Smooth muscle cell (in vitro differentiated cells): ENCODE measurements around the gene ATP6V1B1. TPM values are rescaled to one million over a fixed set of nuclear protein-coding genes. Genes with fewer than 3 reads are reported as not detected.

Source experiments
- DNase-seq: peaks from one replicate; lab custom pipeline; 2025; ENCODE audit not compliant: unreplicated experiment; lab: John Stamatoyannopoulos, UW
- H2AFZ ChIP-seq: fragments of 200-600 bp; sonication (generic); 2 replicates; pipeline ENCODE4 v1.6.0; 2016; ENCODE audit warnings: antibody characterized with exemption, low read depth, mild to moderate bottlenecking
- H3F3A ChIP-seq: fragments of 200-600 bp; sonication (generic); 2 replicates; pipeline ENCODE4 v1.6.0; 2017; ENCODE audit warnings: antibody characterized with exemption, low read depth
- H3K27ac ChIP-seq: fragments of 200-600 bp; sonication (generic); 2 replicates; pipeline ENCODE4 v1.5.1; 2016; ENCODE audit warnings: low read depth, mild to moderate bottlenecking
- H3K27me3 ChIP-seq: fragments of 200-600 bp; sonication (generic); 2 replicates; pipeline ENCODE4 v1.6.1; 2016; ENCODE audit warnings: low read depth, mild to moderate bottlenecking
- H3K36me3 ChIP-seq: fragments of 200-600 bp; sonication (generic); 2 replicates; pipeline ENCODE4 v1.5.1; 2016; ENCODE audit warnings: low read depth
- H3K4me1 ChIP-seq: fragments of 200-600 bp; sonication (generic); 2 replicates; pipeline ENCODE4 v1.5.1; 2016; ENCODE audit warnings: low read depth
- H3K4me2 ChIP-seq: fragments of 200-600 bp; sonication (generic); 2 replicates; pipeline ENCODE4 v1.6.0; 2016; ENCODE audit warnings: mild to moderate bottlenecking
- H3K4me3 ChIP-seq: fragments of 200-600 bp; sonication (generic); 2 replicates; pipeline ENCODE4 v1.5.1; 2016; ENCODE audit warnings: mild to moderate bottlenecking
- H3K79me2 ChIP-seq: fragments of 200-600 bp; sonication (generic); 2 replicates; pipeline ENCODE4 v1.6.0; 2016; ENCODE audit warnings: low read depth, mild to moderate bottlenecking
- H3K9ac ChIP-seq: fragments of 200-600 bp; sonication (generic); 2 replicates; pipeline ENCODE4 v1.6.0; 2016; ENCODE audit warnings: low read depth
- H3K9me3 ChIP-seq: fragments of 200-600 bp; sonication (generic); replicated peaks from 2 replicates; pipeline ENCODE4 v1.5.1; 2016; ENCODE audit warnings: low read depth
- H4K20me1 ChIP-seq: fragments of 200-600 bp; sonication (generic); 2 replicates; pipeline ENCODE4 v1.6.0; 2016; ENCODE audit warnings: low read depth
- WGBS: methylation state at CpG from one replicate; pipeline ENCODE4 v1.1.7; 2016; ENCODE audit warnings: low lambda C conversion rate; 5-methylcytosine and 5-hydroxymethylcytosine counted together
- polyA plus RNA-seq: library from polyadenylated mRNA; unstranded; fragments of >200 nt; fragmentation: Nextera tagmentation; extraction: Ambion mirVana; gene quantifications from 2 replicates; pipeline ENCODE4 v1.2.1, GENCODE V29; 2016
- total RNA-seq: library from RNA; depleted of rRNA; stranded (reverse); fragments of >200 nt; gene quantifications from 2 replicates; pipeline ENCODE4 v1.2.3, GENCODE V29; 2014
- TF ChIP-seq, protein P1 (sequence below): fragments of 200-600 bp; sonication (generic); IDR thresholded peaks from 2 replicates; pipeline ENCODE4 v1.5.1; 2017; ENCODE audit warnings: borderline replicate concordance, mild to moderate bottlenecking, antibody characterized with exemption; ENCODE audit not compliant: insufficient read depth, poor library complexity, severe bottlenecking

ATP6V1B1 gene
- total and polyA plus RNA-seq, 2 experiments from 2014 or later, result 0.59 TPM; not detected in 1

DNA sequence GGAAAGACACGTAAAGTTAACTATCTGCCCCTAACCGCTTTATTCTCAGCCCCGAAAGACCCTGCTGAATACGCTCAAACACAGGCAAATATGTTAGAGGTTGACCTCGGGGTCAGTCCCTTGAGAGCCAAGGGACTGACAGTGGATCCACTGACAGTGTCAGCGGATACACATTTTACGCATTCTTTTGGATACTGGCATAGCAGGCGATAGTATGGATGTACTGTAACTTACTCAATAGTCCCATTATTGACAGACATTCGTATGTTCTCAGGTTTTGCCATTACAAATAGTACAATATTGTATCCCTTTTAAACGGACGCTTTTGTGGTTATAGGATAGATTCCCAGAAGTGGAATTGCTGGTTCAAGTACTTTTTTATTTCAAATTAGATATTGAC is 13.4 kb downstream of the ATP6V1B1 start:
- H3K4me1 ChIP-seq, result no peaks in the 10 kb centered on the region
- TF ChIP-seq, protein P1, sequence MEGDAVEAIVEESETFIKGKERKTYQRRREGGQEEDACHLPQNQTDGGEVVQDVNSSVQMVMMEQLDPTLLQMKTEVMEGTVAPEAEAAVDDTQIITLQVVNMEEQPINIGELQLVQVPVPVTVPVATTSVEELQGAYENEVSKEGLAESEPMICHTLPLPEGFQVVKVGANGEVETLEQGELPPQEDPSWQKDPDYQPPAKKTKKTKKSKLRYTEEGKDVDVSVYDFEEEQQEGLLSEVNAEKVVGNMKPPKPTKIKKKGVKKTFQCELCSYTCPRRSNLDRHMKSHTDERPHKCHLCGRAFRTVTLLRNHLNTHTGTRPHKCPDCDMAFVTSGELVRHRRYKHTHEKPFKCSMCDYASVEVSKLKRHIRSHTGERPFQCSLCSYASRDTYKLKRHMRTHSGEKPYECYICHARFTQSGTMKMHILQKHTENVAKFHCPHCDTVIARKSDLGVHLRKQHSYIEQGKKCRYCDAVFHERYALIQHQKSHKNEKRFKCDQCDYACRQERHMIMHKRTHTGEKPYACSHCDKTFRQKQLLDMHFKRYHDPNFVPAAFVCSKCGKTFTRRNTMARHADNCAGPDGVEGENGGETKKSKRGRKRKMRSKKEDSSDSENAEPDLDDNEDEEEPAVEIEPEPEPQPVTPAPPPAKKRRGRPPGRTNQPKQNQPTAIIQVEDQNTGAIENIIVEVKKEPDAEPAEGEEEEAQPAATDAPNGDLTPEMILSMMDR, result no peak
- H3K27ac ChIP-seq, result no peak overlapping the region
- no peaks in the 10 kb centered on the region for H3K79me2 ChIP-seq
- peaks cover 24% of the 10 kb centered on the region for H3K27me3 ChIP-seq
- no peak overlapping the region for H3K4me3 ChIP-seq
- no peak overlapping the region for H3K4me2 ChIP-seq
- H4K20me1 ChIP-seq, result no peaks in the 10 kb centered on the region
- no peak overlapping the region for H2AFZ ChIP-seq
- 76% methylated on average over 11 of the region's 11 CpGs for WGBS
- no peaks in the 10 kb centered on the region for H3K36me3 ChIP-seq
- no peaks in the 10 kb centered on the region for H3F3A ChIP-seq
- no peak overlapping the region for H3K9ac ChIP-seq
- no peaks in the 10 kb centered on the region for H3K9me3 ChIP-seq
- DNase-seq, result no peak

DNA sequence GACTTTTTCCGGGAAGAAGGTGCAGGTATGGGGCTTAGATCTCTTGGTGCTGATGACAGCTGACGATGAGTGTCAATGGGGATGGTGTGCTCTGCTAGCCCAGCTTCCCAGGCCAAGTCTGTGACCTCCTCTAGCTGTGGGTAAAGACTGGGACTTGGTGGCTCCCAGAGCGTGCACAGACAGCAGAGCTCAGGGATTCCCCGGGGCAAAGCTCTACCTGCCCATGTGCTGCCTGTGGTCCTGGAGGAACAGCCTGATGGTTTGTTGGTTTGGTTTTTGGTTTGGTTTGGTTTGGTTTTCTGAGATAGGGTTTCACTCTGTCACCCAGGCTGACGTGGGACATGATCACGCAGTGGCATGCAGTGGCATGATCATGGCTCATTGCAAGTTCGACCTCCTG is 19.2 kb downstream of the ATP6V1B1 start:
- no peak overlapping the region for H3K27ac ChIP-seq
- no peaks in the 10 kb centered on the region for H3K36me3 ChIP-seq
- H3K4me3 ChIP-seq, result no peak overlapping the region
- no peak overlapping the region for H3K9ac ChIP-seq
- TF ChIP-seq, protein P1, result no peak
- WGBS, result 84% methylated on average over 7 of the region's 7 CpGs
- no peaks in the 10 kb centered on the region for H3K4me1 ChIP-seq
- H2AFZ ChIP-seq, result no peak overlapping the region
- no peaks in the 10 kb centered on the region for H3F3A ChIP-seq
- no peak for DNase-seq
- no peak overlapping the region for H3K4me2 ChIP-seq
- H4K20me1 ChIP-seq, result no peaks in the 10 kb centered on the region
- H3K9me3 ChIP-seq, result no peaks in the 10 kb centered on the region
- H3K79me2 ChIP-seq, result no peaks in the 10 kb centered on the region
- peaks cover 55% of the 10 kb centered on the region for H3K27me3 ChIP-seq

DNA sequence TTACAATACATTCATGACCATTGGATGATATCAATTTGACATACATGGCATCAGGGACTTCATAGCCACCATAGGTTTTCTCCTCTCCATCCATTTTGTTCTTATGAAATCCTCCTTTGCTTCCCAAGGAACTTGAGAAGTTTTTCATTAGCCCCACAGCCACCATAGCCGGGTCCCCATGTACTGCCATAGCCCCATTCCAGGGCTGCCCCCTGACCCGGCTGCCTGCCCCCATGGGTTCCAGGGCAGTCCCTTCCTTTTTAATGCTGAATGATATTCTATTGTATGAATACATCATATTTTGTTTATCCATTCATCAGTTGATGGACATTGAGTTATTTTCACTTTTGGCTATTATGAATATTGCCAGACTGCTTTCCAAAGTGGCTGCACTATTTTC is 20.4 kb downstream of the ATP6V1B1 start:
- Histone ChIP-seq H3K27me3 (peaks cover 59% of the 10 kb centered on the region), H3K4me3 (no peak overlapping the region), H3K4me2 (no peak overlapping the region), H3F3A (no peaks in the 10 kb centered on the region), H4K20me1 (no peaks in the 10 kb centered on the region), H3K36me3 (no peaks in the 10 kb centered on the region), H3K4me1 (no peaks in the 10 kb centered on the region), H2AFZ (no peak overlapping the region), H3K9ac (no peak overlapping the region), H3K79me2 (no peaks in the 10 kb centered on the region), H3K9me3 (no peaks in the 10 kb centered on the region), H3K27ac (no peak overlapping the region)
- no peak for DNase-seq
- TF ChIP-seq, protein P1, result no peak
- 89% methylated on average over 2 of the region's 2 CpGs for WGBS

DNA sequence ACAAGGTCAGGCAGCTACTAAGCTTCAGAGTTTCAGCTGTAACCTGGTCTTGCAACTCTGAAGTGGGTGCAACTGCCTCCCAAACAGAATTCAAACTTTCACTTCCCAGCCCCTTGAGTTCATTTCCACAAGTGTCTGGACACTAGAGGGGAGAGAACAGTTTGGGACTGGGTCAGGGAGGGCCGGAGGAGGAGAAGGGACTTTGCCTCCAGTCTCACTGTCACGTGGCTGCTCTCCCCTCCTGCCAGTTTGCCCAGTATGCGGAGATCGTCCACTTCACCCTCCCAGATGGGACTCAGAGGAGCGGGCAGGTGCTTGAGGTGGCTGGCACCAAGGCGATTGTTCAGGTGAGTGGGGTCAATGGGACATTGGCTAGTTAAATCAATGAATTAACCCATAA is 22.1 kb downstream of the ATP6V1B1 start:
- Histone ChIP-seq H3K4me3 (no peak overlapping the region), H4K20me1 (no peaks in the 10 kb centered on the region), H3K27me3 (peaks cover 65% of the 10 kb centered on the region), H3F3A (no peaks in the 10 kb centered on the region), H3K36me3 (no peaks in the 10 kb centered on the region), H3K27ac (no peak overlapping the region), H3K9me3 (no peaks in the 10 kb centered on the region), H3K4me1 (no peaks in the 10 kb centered on the region), H3K9ac (no peak overlapping the region), H2AFZ (no peak overlapping the region), H3K4me2 (no peak overlapping the region), H3K79me2 (no peaks in the 10 kb centered on the region)
- DNase-seq, result no peak
- 88% methylated on average over 6 of the region's 6 CpGs for WGBS
- TF ChIP-seq, protein P1, result no peak
